IPS DF 19.7 (cell line): ENCODE data around the gene MYO15A.
A peak's percentile ranks its signal among the peaks of the same experiment; 100 is the strongest.

Experiments used
- DNase-seq: peaks from one replicate; pipeline ENCODE4 v3.0.0-alpha.2; 2013; ENCODE audit warnings: low read depth, low spot score

MYO15A gene

GRCh38 chr17:18136357-18136756, 27.8 kb downstream of the MYO15A start:
- no peak for DNase-seq

DNA sequence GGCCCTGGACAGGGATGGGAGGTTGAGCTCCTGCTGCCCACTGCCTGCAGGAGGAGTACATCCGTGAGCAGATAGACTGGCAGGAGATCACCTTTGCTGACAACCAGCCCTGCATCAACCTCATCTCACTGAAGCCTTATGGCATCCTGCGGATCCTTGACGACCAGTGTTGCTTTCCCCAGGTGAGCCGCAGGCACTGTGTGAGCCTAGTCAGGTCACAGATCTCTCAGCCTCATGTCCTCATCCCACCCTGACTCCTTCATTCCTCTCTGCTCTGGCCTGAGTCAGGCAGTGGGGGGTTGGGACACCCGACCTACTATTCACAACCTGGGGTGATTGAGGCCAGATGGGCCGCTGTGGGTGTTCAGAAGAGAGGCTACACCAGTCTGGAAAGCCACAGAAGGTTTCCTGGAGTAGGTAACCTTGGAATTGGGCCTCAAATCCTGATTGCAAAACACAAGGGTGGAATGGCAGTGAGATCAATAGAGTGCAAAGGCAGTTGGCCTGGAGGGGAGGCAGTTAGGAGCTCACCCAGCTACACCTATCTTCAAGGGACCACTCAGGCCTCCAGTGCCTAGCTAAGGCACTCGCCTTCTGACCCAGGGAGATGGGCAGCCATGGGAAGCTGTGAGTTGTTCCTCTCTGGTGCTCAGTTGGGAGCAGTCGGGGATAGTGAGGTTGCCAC, 29.7 kb downstream of the MYO15A start:
- DNase-seq: no peak

DNA sequence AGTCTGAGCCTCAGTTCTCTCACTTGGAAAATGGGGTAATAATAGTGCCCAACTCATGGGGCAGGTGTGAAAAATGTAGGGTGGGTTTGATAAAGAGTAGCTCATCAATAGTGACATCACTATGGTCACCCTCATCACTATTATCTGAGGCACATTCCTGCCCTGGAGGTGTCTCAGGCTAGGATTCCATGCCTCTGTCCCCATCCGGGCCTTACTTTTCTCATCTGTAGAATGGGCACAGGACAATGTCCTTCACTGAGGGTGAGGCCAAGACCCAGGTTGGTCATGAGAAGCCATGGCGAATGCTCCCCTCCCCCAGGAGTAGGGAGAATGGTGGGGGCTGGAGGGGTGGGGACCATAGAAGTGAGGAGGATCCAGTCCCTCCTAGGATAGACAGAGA, 30.5 kb downstream of the MYO15A start:
- no peak for DNase-seq

DNA sequence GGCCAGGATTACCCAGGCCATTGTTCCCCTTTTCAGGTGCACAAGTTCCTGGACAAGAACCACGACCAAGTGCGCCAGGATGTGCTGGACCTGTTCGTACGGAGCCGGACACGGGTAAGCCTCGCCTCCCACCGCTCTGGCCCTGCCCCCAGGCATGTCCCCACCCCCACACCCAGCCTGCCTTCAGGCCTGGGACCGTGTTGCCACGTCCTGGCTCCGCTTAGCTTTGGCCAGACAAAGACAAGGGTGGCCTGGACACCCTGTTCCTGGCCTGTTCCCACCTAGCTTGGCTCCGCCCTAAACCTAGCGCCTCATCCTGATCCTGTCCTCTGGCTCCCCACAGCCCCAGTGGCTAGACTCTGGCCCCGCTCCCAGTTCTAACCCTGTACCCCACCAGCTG, 30.9 kb downstream of the MYO15A start:
- no peak for DNase-seq

DNA sequence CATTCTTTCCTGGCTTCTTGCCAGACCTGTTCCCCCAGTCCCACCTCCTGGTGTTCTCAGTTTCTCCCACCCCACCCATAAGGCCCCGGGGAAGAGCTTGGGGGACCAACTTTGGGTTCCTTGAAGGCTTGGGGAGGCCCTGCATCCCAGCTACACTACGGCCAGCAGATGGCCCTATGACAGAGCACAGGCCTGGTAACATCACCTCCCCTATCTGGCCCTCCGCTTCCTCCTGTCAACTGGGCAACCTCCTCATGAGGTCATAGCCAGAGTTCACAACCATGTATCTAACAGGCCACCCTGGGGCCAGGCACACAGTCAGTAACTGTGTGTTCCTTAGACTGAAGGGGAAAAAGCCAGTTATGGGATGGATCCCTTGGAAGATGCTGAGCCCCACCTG, 31.4 kb downstream of the MYO15A start:
- no peak for DNase-seq

DNA sequence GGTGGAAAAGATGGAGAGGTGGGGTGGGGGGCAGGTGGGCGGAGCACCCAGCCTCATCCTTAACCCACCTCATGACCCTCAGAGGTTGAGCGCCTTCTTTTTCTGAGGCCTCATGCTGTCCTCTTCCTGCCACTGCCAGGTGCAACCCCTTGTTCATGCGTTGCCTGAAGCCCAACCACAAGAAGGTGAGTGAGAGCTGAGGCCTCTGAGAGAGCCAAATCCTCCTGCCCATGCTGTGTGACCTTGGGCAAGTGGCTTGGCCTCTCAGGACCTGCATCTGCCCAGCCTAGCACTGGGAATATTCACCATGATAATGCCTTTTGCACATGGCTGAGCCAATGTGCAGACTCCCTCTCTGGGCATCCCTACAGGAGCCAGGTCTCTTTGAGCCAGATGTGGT, 32.1 kb downstream of the MYO15A start:
- DNase-seq: no peak

GRCh38 chr17:18141210-18141803, 32.8 kb downstream of the MYO15A start:
- DNase-seq: no peak

DNA sequence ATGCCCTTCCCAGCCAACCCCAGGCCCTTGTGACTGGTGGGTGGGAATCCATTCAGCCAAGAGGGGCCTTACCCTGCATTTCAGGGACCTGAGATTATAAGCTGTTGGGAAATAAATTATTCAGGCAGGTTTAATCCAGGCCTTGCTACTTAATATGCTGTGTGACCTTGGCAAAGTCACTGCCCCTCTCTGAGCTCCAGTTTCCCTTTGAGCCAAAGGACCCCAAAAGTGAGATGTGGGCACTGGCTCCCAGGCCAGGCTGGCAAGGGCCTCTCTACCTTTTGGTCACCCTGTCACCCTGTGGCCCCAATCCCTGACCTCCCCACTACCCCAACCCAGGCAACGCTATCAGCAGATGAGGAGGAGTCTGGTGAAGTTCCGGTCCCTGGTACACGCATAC, 33.9 kb downstream of the MYO15A start:
- DNase-seq: no peak

DNA sequence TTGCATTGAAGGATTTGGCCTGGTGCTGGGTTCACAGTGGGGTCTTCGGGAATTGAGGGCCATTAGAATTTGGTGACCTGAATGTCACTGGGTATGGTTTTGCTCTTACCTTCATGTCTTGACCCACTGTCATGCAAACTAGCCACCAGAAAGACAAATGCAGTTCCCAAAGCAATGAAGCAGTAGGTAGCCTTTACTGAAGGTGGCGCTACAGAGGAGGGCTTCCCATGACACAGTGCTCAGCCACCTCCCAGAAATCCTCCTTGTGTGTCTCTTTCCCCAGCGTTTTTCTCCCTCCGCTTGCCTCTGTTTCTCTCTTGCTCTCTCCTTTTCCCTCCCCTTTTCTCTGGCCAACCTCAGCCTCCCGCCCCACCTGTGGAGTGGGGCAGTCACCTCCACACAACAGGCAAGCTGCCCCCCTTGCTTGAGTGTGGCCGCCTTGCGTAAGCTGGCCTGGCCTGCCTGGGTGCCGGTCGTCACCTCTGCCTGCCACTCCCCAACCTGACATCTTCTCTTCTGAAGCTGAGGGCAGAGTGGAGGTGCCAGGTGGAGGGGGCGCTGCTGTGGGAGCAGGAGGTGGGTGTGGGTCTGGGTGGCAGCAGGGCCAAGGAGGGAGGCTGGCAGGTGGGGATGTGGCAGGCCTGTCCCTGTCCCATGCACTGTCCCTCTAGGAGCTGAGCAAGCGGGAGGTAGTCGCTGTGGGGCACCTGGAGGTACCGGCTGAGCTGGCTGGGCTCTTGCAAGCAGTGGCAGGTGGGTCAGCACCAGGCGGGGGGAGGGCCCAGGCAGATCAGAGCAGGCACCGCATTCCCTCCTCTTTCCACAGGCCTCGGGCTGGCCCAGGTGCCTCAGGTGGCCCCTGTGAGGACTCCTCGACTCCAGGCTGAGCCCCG, 34.7 kb downstream of the MYO15A start:
- peak; percentile 35 for DNase-seq

GRCh38 chr17:18144261-18144660, 35.7 kb downstream of the MYO15A start:
- DNase-seq: no peak

- DNase-seq: no peak
Observed at GRCh38 chr17:18144855-18145254, 36.3 kb downstream of the MYO15A start.

- no peak for DNase-seq
Observed at GRCh38 chr17:18145811-18146210, 37.3 kb downstream of the MYO15A start.

- no peak for DNase-seq
Observed at GRCh38 chr17:18146259-18146658, 37.7 kb downstream of the MYO15A start.

DNA sequence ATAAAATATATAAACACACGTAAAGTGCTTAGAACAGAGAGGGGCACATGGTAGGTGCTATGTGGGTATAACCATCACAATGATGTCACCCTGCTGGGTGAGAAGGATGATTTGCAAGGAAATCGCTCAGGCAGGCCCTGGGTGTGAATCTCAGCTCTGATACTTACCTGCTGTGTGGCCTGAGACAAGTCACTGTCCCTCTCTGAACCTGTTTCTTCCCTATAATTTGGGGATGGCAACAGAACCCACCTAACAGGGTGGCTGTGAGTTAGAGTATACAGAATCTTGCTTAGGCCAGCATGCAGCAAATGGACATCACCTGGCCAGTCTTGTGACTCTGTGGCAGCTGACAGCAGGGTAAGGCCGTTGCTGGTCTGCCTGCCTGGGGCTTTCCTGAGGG, 38.4 kb downstream of the MYO15A start:
- DNase-seq: no peak

GRCh38 chr17:18148586-18148985, 40.0 kb downstream of the MYO15A start:
- DNase-seq: no peak

- no peak for DNase-seq
Observed at GRCh38 chr17:18151290-18151689, 42.7 kb downstream of the MYO15A start.

- DNase-seq: no peak
Observed at GRCh38 chr17:18155179-18155578, 46.6 kb downstream of the MYO15A start.

GRCh38 chr17:18156171-18156975, 47.8 kb downstream of the MYO15A start:
- no peak for DNase-seq

GRCh38 chr17:18156976-18157280, 48.4 kb downstream of the MYO15A start:
- DNase-seq: no peak

- DNase-seq: no peak
Observed at GRCh38 chr17:18157354-18157985, 48.9 kb downstream of the MYO15A start.

GRCh38 chr17:18158022-18158600, 49.6 kb downstream of the MYO15A start:
- peak; percentile 92 for DNase-seq
